GM19328 (cell line): ENCODE results near the gene GTF2A2.
"Not testable (repeated sequence)": the region's sequence is repeated elsewhere in the genome, so short reads cannot be mapped to it uniquely, and the experiment has no call there.

ENCODE experiments used
- ATAC-seq: cut with Tn5 transposase; IDR thresholded peaks from one replicate; pipeline ENCODE4 v1.9.1; 2021; ENCODE audit warnings: mild to moderate bottlenecking, moderate library complexity; ENCODE audit not compliant: unreplicated experiment

GTF2A2 gene

GRCh38 chr15:59674361-59674877, 17.1 kb upstream of the GTF2A2 start:
- ATAC-seq = no peak

DNA sequence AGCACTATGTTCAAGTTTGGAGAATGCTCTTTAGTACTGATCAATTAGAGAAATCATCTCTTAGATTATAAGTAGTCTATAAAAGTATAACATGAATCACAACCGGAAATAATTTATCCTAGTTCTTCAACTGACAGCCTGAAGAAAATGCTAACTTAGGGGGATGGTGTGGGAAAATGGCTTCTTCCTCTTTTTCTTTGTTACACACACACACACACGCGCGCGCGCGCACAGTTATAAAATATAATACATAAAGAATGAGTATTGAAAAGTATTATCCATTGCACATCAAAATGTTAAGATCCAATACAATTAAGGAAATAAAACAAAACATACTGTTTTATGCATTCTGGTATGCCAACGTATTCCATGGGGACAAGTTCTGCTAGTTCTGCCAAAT, 11.2 kb upstream of the GTF2A2 start:
- ATAC-seq = no peak

DNA sequence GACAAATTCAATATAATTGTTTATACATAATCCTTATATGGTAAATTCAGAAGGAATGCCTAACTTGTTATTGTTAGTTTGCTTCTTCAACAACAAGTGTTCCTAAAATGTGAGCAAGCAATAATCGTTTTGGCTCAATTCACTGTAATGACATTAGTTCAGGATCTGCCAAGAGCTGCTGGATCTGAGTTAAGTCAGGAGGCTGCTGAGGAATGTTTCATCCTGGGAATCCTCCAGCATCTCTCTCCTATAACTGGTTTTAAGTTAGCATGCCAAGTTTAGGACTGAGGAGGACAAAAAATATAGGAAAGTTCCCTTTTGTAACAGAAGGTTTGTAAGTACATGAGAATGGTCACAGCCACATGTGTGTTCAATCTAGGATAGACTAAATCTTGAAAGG, 4.9 kb upstream of the GTF2A2 start:
- no peak for ATAC-seq

DNA sequence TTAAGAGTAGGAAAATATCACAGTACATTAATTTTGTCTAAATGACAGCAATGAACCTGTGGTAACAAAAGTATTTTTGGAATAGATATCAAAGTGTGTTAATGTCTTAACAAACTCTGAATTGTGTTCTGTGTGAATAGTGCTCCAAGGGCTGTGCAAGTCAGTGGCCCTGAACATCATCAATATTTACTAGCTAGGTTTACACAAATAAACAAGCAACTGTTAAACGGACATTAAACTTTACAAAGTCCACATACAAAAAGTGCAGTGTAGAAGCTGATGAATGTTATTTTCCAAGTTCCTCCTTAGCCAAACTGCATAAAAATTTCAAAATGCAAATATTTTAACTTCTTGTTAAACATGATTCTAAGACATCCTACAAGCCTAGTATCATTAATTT, 2.1 kb upstream of the GTF2A2 start:
- no peak for ATAC-seq

DNA sequence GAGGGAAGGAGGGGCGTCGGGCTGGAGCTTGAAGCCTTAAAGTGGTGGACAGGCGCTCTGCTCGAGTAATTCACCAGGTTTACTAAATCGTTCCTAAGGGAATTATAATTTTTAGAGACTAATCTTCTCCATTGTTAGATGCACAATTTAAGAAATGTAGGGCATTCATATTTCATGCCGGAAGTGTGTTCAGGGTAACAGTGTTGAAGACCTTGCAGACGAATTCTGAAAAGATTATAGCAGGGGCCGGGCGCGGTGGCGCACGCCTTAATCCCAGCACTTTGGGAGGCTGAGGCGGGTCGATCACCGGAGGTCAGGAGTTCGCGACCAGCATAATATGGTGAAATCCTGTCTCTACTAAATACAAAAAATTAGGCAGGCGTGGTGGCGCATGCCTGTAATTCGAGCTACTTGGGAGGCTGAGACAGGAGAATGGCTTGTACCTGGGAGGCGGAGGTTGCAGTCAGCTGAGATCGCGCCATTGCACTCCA, 365 bp upstream of the GTF2A2 start:
- no peak for ATAC-seq

DNA sequence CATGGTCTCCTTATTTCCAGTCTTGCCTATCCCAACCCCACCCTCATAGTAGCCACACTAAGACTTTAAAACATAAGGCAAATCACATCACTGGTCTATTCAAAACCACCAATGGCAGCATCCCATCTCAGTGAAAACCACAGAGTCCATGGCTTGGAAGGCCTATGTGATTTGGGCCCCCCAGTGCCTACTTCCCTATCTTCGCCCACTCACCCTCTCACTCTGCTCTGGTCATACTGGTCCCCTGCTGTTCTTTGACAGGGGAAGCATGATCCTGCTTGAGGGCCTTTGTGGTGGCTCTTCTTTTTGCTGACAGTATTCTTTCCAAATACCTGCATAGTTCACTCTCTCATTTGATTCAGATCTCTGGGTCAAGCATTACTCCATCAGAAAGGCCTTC, 3.3 kb downstream of the GTF2A2 start:
- no peak for ATAC-seq

DNA sequence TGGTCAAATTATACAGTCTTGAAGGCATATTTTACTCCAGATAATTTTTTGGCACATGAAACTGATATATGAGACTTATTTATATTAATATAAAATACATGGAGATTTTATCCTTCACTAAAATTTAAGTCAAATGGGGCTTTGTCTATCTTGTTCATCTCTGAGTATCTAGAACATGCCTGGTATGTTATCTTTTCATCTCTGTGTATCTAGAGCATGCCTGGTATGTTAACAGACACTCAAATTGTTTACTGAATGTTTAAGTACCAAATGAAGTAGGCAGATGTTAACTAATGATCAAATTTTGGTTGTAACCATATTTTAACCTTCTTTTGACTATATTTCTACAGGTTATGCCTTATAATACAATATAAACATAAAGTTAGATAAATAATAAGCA, 7.7 kb downstream of the GTF2A2 start:
- no peak for ATAC-seq

DNA sequence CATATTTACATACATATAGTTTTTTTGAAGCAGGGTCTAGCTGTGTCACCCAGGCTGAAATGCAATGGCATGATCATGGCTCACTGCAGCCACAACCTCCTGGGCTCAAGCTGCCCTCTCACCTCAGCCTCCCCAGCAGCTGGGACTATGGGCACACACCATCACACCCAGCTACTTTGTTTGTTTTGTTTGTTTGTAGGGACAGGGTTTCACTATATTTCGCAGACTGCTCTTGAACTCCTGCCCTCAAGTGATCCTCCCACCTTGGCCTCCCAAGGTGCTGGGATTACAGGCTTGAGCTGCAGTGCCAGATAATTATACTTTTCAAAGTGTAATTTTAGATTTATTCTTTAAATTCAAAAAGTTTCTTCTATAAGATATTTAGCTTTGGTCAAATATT, 10.2 kb downstream of the GTF2A2 start:
- no peak for ATAC-seq

GRCh38 chr15:59646277-59646676, 11.0 kb downstream of the GTF2A2 start:
- no peak for ATAC-seq

DNA sequence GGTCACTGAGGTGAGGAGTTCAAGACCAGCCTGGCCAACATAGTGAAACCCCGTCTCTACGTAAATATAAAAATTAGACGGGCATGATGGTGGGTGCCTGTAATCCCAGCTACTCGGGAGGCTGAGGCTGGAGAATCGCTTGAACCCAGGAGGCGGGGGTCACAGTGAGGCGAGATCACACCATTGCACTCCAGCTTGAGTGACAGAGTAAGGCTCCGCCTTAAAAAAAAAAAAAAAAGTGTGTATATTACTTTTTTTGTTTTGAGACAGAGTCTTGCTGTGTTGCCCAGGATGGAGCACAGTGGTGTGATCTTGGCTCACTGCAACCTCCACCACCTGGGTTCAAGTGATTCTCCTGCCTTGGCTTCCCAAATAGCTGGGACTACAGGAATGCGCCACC, 11.5 kb downstream of the GTF2A2 start:
- not testable (repeated sequence) for ATAC-seq

DNA sequence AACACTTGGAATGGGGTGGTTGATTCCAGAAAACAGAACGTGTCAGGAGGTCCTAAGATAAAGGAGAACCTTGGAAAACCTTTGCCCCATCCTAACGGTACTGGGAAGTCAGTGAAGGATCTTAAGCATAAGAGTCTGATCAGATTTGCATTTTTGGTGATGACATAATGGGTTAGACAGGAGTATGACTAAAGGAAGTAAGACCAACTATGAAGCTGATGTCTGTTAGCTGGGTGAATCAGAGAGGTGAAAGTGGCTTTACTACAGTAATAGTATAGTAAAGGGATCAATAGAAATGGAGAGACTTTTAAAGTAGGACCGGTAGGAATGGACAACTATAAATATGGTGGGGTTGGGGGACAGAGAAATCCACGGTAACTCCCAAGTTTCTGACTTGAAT, 12.6 kb downstream of the GTF2A2 start:
- no peak for ATAC-seq

- ATAC-seq = no peak
These were observed 15.0 kb downstream of the GTF2A2 start for GRCh38 chr15:59642351-59642750.

- ATAC-seq = not testable (repeated sequence)
These were observed 19.8 kb downstream of the GTF2A2 start for GRCh38 chr15:59637507-59637906.

DNA sequence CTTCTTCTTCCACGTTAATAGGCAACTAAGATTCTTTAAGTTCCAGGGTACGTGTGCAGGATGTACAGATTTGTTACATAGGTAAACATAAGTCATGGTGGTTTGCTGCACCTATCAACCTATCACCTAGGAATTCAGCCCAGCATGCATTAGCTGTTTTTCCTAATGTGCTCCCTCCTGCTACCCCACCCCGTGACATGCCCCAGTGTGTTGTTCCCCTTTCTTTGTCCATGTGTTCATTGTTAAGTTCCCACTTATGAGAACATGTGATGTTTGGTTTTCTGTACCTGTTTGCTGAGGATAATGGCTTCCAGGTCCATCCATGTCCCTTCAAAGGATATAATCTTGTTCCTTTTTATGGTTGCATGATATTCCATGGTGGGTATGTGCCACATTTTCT, 21.1 kb downstream of the GTF2A2 start:
- ATAC-seq = no peak

DNA sequence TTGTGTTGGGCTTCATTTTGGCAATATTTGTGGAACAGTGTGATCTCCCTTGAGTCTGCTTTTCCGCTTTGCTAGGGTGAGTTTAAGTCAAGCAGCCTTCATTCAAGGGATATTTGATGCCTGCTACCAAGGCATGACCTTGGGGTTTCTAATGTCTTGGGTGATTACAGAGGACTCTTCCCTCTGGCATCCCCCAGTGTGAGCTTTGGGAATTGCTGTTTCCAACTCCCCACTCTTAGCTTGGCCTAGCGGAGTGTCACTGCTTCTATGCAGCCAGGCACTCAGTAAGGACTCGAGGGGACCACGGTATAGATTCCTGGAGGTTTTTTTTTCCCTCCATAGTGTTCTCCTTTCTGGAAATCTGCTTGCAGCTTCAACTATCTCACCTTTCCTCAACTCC, 24.6 kb downstream of the GTF2A2 start:
- ATAC-seq = no peak

DNA sequence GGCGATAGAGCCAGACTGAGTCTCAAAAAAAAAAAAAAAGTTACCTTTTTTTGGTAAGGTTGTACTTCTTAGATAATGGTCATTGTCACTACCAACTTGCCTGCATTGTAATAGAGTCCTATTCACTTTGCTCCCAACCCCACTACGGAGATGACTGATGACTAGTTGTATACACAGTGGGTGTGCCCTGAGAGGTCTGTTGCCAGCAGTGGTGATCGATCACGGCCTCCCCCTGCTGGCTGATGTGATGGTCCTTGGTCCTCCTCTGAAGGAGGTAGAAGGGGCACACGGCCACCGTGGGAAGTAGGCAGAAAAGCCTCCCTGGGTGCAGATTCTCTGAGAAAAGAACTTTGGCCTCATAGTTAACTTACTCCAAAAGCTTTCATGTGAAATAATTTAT, 35.0 kb downstream of the GTF2A2 start:
- peak; percentile 55 for ATAC-seq

DNA sequence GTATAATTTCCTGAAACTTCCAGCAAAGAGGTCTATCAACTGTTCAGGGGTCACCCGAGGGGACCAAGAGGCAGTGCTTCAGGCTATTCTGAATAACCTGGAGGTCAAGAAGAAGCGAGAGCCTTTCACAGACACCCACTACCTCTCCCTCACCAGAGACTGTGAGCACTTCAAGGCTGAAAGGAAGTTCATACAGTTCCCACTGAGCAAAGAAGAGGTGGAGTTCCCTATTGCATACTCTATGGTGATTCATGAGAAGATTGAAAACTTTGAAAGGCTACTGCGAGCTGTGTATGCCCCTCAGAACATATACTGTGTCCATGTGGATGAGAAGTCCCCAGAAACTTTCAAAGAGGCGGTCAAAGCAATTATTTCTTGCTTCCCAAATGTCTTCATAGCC, 38.9 kb downstream of the GTF2A2 start:
- no peak for ATAC-seq

DNA sequence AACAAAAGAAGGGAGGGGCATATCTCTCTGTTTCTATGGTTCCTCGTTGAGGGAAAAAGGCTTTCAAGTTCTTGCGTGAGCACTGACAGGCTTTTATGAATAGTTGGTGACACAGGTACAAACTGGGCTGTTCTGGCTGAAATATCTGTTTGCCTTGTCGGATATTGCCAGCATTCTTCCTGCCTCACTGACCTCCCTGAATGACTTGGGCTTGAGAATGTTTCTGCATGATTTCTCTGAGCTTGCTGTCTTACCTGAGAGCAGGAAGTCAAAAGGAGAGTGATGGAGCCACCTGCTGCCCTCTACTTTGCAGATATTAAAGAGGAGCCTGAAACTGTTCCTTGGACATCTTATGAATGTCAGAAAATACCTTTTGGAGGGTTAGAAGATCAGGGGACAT, 40.9 kb downstream of the GTF2A2 start:
- no peak for ATAC-seq

DNA sequence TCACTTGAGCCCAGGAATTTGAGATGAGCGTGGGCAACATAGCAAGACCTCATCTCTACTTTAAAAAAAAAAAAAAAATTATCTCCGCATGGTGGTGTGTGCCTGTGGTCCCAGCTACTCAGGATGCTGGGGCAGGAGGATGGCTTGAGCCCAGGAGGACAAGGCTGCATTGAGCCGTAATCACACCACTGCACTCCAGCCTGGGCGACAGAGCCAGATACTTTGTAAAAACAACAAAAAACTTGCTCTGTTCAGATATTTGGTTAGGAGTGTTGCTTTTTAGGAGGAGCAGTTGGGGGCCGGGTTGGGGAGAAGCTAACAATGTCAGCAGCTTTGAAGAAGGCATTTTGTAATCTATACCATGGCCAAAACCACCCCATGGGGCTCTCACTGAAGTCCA, 41.7 kb downstream of the GTF2A2 start:
- ATAC-seq = no peak

DNA sequence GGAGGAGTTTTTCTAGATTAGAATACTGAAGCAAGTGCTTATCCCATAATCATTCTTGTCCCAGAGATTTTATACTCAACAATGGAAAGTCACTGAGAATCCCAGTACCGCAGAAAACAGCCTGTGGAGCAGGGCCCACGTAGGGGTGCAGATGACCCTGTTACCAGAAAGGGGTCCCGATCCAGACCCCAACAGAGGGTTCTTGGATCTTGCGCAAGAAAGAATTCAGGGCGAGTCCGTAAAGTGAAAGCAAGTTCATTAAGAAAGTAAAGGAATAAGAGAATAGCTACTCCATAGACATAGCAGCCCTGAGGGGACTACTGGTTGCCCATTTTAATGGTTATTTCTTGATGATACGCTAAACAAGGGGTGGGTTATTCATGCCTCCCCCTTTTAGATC, 43.2 kb downstream of the GTF2A2 start:
- no peak for ATAC-seq

- no peak for ATAC-seq
These were observed 45.7 kb downstream of the GTF2A2 start, which contains the start of gene GCNT3 for GRCh38 chr15:59611276-59612260. Gene GCNT3, plus strand, starts transcription at chr15:59611783. Its CDS starts 6,456 bp downstream, at chr15:59618239.
